ENCODE results near the gene PTPRE.

Gene PTPRE

DNA sequence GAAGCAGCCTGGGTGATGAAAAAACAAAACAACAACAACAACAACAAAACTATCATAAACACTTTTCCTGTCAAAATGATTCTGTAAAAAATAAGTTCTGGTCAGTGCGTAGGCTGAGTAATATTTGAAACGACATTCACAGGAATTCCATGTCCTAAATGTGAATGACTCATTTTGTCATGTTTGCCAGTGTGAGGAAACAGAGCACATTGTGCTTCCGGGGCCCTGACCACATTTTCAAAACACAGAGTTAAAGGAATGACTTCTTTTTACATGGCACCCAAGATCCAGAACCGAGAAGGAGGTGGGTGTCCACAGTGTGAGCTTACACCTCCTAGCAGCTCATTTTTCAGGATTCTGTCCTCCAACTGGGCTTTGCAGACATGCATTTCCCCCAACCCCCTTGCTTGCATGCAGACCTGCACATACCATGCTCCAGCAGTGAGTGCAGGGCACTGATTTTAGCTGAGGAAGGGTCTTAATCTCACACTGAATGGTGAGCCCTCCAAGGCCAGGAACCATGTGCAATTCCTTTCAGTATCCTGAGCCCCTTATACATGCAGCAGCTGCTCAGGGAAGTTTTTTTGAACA lies 17.2 kb upstream of the PTPRE start:
- Histone ChIP-seq H3K36me3 (ENCODE audit: control insufficient read depth in 2 of 2, insufficient read depth in 1 of 2, low read length in 2 of 2) (no peaks in the 10 kb centered on the region), H3K27ac (ENCODE audit: extremely low read depth, low read depth, low read length) (no peak overlapping the region), H3K4me3 (ENCODE audit: low read depth, low read length) (no peak overlapping the region), H3K9me3 (ENCODE audit: control insufficient read depth, insufficient read depth, low read depth, low read length) (no peaks in the 10 kb centered on the region), H3K4me1 (ENCODE audit: control insufficient read depth, insufficient read depth, low read length) (no peaks in the 10 kb centered on the region)
- ChIA-PET CTCF (interaction anchor here (0.6 to 1.0 kb wide), 3 partner anchors 16 to 121 kb away, joined by 3 read pairs; partner anchors contain the start of gene PTPRE), POLR2A (no interaction called here)
- TF ChIP-seq ZNF292 (tag by site-specific recombination; IDR thresholded peaks at IDR 0.05; ENCODE audit: borderline replicate concordance, low read depth) (no peak), ZNF654 (tag by site-specific recombination; IDR thresholded peaks at IDR 0.05; ENCODE audit: low read depth) (no peak), SCRT1 (tag by site-specific recombination; IDR thresholded peaks at IDR 0.05; ENCODE audit: borderline replicate concordance) (no peak), ZNF660 (tag by site-specific recombination; IDR thresholded peaks at IDR 0.05) (no peak), IKZF3 (tag by site-specific recombination; IDR thresholded peaks at IDR 0.05) (no peak), ZNF76 (tag by site-specific recombination; IDR thresholded peaks at IDR 0.05; ENCODE audit: borderline replicate concordance, low read depth) (no peak), ZBTB20 (tag by site-specific recombination; IDR thresholded peaks at IDR 0.05) (no peak), ZNF768 (tag by site-specific recombination; IDR thresholded peaks at IDR 0.05) (no peak), ZFHX2 (tag by site-specific recombination; conservative IDR thresholded peaks at IDR 0.05) (no peak)
- TF ChIP-seq, protein P1, sequence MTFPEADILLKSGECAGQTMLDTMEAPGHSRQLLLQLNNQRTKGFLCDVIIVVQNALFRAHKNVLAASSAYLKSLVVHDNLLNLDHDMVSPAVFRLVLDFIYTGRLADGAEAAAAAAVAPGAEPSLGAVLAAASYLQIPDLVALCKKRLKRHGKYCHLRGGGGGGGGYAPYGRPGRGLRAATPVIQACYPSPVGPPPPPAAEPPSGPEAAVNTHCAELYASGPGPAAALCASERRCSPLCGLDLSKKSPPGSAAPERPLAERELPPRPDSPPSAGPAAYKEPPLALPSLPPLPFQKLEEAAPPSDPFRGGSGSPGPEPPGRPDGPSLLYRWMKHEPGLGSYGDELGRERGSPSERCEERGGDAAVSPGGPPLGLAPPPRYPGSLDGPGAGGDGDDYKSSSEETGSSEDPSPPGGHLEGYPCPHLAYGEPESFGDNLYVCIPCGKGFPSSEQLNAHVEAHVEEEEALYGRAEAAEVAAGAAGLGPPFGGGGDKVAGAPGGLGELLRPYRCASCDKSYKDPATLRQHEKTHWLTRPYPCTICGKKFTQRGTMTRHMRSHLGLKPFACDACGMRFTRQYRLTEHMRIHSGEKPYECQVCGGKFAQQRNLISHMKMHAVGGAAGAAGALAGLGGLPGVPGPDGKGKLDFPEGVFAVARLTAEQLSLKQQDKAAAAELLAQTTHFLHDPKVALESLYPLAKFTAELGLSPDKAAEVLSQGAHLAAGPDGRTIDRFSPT (tag by site-specific recombination; IDR thresholded peaks at IDR 0.05): no peak

DNA sequence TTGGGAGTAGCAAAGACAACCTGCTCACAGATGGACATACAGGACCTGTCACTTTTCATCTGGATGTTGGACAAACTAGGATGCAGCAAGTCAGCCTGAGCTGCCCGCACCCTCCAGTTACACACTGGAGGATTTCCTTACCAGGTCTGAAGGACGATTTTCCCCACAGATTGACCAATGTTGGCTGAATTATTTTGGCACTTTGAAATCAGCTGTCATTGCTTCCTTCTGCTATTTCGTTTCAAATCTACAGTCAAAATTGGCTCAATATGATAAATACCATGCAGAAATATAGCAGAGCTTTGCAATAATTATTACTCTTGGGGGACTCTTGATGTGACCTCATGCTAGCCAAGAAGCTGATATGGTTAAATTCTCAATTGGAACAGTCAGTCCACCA lies 16.7 kb upstream of the PTPRE start:
- H3K4me3 ChIP-seq (ENCODE audit: low read depth, low read length): no peak overlapping the region
- POLR2A ChIA-PET: no interaction called here
- CTCF ChIA-PET: interaction anchor here (0.8 to 1.0 kb wide), 2 partner anchors 16 to 120 kb away, joined by 3 read pairs; partner anchors contain the start of gene PTPRE
- no peaks in the 10 kb centered on the region for H3K9me3 ChIP-seq (ENCODE audit: control insufficient read depth, insufficient read depth, low read depth, low read length)
- H3K27ac ChIP-seq (ENCODE audit: extremely low read depth, low read depth, low read length): no peak overlapping the region
- H3K4me1 ChIP-seq (ENCODE audit: control insufficient read depth, insufficient read depth, low read length): no peaks in the 10 kb centered on the region
- no peak for TF ChIP-seq ZNF521 (tag by site-specific recombination; IDR thresholded peaks at IDR 0.05)
- no peak for TF ChIP-seq WT1 (tag by site-specific recombination; IDR thresholded peaks at IDR 0.05)
- TF ChIP-seq ZNF16 (tag by site-specific recombination; IDR thresholded peaks at IDR 0.05; ENCODE audit: low read depth): no peak
- TF ChIP-seq ZBTB21 (tag by site-specific recombination; IDR thresholded peaks at IDR 0.05): no peak
- no peak for TF ChIP-seq ZNF701 (tag by site-specific recombination; IDR thresholded peaks at IDR 0.05)
- no peak for TF ChIP-seq ZNF114 (tag by site-specific recombination; IDR thresholded peaks at IDR 0.05)
- no peaks in the 10 kb centered on the region for H3K36me3 ChIP-seq (ENCODE audit: control insufficient read depth in 2 of 2, insufficient read depth in 1 of 2, low read length in 2 of 2)

DNA sequence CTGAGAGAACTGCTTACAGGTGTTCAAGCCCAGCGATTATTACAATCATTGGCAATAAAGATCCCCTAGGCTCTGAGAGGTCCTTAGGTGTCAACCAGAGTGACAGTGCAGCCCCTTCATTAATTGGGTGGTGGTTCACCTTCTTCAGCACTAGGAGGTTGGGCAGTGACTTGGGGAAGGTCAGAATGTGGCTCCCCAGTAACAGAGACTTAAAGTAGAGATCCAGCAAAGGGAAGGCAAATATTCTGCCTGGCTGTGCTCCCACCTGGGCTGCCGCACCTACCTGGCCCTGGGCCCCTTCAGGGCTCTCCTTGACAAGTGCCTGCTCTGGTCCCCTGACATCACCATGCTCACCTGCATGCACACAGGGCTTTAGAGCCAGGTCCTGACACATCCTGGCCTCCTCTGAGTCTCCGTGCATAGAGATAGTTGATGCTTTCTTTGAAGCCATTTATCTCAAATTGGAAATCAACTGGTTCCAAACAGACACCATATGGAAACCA lies 16.0 kb upstream of the PTPRE start:
- ChIA-PET POLR2A (no interaction called here), CTCF (interaction anchor here (1.0 kb wide), 1 partner anchor 16 kb away, joined by 3 read pairs; the partner anchor contains the start of gene PTPRE)
- H3K36me3 ChIP-seq (ENCODE audit: control insufficient read depth in 2 of 2, insufficient read depth in 1 of 2, low read length in 2 of 2): no peaks in the 10 kb centered on the region
- H3K4me1 ChIP-seq (ENCODE audit: control insufficient read depth, insufficient read depth, low read length): no peaks in the 10 kb centered on the region
- no peak overlapping the region for H3K4me3 ChIP-seq (ENCODE audit: low read depth, low read length)
- H3K27ac ChIP-seq (ENCODE audit: extremely low read depth, low read depth, low read length): no peak overlapping the region
- no peaks in the 10 kb centered on the region for H3K9me3 ChIP-seq (ENCODE audit: control insufficient read depth, insufficient read depth, low read depth, low read length)
- TF ChIP-seq ZNF629 (tag by site-specific recombination; IDR thresholded peaks at IDR 0.05) (no peak), ZNF600 (tag by site-specific recombination; IDR thresholded peaks at IDR 0.05) (no peak), ZNF114 (tag by site-specific recombination; IDR thresholded peaks at IDR 0.05) (no peak), ZNF561 (tag by site-specific recombination; IDR thresholded peaks at IDR 0.05; ENCODE audit: borderline replicate concordance) (no peak), ZNF292 (tag by site-specific recombination; IDR thresholded peaks at IDR 0.05; ENCODE audit: borderline replicate concordance, low read depth) (no peak), ZNF514 (tag by site-specific recombination; IDR thresholded peaks at IDR 0.05) (no peak), GLIS1 (tag by site-specific recombination; IDR thresholded peaks at IDR 0.05) (no peak), KLF7 (tag by site-specific recombination; IDR thresholded peaks at IDR 0.05; ENCODE audit: borderline replicate concordance) (no peak), HOXA7 (CRISPR knock-in tag; IDR thresholded peaks at IDR 0.05; ENCODE audit: borderline replicate concordance) (no peak)
- TF ChIP-seq, protein P2, sequence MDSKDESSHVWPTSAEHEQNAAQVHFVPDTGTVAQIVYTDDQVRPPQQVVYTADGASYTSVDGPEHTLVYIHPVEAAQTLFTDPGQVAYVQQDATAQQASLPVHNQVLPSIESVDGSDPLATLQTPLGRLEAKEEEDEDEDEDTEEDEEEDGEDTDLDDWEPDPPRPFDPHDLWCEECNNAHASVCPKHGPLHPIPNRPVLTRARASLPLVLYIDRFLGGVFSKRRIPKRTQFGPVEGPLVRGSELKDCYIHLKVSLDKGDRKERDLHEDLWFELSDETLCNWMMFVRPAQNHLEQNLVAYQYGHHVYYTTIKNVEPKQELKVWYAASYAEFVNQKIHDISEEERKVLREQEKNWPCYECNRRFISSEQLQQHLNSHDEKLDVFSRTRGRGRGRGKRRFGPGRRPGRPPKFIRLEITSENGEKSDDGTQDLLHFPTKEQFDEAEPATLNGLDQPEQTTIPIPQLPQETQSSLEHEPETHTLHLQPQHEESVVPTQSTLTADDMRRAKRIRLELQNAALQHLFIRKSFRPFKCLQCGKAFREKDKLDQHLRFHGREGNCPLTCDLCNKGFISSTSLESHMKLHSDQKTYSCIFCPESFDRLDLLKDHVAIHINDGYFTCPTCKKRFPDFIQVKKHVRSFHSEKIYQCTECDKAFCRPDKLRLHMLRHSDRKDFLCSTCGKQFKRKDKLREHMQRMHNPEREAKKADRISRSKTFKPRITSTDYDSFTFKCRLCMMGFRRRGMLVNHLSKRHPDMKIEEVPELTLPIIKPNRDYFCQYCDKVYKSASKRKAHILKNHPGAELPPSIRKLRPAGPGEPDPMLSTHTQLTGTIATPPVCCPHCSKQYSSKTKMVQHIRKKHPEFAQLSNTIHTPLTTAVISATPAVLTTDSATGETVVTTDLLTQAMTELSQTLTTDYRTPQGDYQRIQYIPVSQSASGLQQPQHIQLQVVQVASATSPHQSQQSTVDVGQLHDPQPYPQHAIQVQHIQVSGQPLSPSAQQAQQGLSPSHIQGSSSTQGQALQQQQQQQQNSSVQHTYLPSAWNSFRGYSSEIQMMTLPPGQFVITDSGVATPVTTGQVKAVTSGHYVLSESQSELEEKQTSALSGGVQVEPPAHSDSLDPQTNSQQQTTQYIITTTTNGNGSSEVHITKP (tag by site-specific recombination; IDR thresholded peaks at IDR 0.05): no peak
- TF ChIP-seq, protein P3, sequence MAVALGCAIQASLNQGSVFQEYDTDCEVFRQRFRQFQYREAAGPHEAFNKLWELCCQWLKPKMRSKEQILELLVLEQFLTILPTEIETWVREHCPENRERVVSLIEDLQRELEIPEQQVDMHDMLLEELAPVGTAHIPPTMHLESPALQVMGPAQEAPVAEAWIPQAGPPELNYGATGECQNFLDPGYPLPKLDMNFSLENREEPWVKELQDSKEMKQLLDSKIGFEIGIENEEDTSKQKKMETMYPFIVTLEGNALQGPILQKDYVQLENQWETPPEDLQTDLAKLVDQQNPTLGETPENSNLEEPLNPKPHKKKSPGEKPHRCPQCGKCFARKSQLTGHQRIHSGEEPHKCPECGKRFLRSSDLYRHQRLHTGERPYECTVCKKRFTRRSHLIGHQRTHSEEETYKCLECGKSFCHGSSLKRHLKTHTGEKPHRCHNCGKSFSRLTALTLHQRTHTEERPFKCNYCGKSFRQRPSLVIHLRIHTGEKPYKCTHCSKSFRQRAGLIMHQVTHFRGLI (tag by site-specific recombination; IDR thresholded peaks at IDR 0.05): no peak
